Stimulated activated CD4-positive, alpha-beta T cell treated with anti-CD3 and anti-CD28 coated beads, TNF-alpha, amount 100 ng/mL, for 4 hours (primary cell): ENCODE measurements around the gene TRIP11.
"Not testable (repeated sequence)": the region's sequence is repeated elsewhere in the genome, so short reads cannot be mapped to it uniquely, and the experiment has no call there.

Experiments
- DNase-seq, 3 experiments: peaks; one replicate each; pipeline ENCODE4 v3.0.0-alpha.2; 2020; ENCODE audit warnings: low read depth in 3 of 3

The TRIP11 gene

GRCh38 chr14:92039719-92040430, at the start of gene TRIP11:
Gene TRIP11, minus strand, starts transcription at chr14:92040059. Its CDS starts 374 bp downstream, at chr14:92039685.
- DNase-seq: peak; percentile 87 to 90 (median 88)

- DNase-seq: no peak
These were observed 48.6 kb upstream of the TRIP11 start for GRCh38 chr14:92088494-92088893.

- DNase-seq: no peak
These were observed 34.7 kb upstream of the TRIP11 start for GRCh38 chr14:92074555-92074954.

GRCh38 chr14:92058006-92058917, 18.4 kb upstream of the TRIP11 start:
- no peak for DNase-seq

- DNase-seq: no peak
These were observed 9.9 kb upstream of the TRIP11 start for GRCh38 chr14:92049781-92050180.

GRCh38 chr14:92049221-92049620, 9.4 kb upstream of the TRIP11 start:
- DNase-seq: not testable (repeated sequence)

GRCh38 chr14:92045904-92046303, 6.0 kb upstream of the TRIP11 start:
- DNase-seq: not testable (repeated sequence)

GRCh38 chr14:92041766-92042165, 1.9 kb upstream of the TRIP11 start:
- not testable (repeated sequence) for DNase-seq

GRCh38 chr14:92041203-92041602, 1.3 kb upstream of the TRIP11 start:
- DNase-seq: no peak

- no peak for DNase-seq
These were observed 682 bp upstream of the TRIP11 start for GRCh38 chr14:92040431-92041051.

- no peak for DNase-seq
These were observed 668 bp downstream of the TRIP11 start for GRCh38 chr14:92039063-92039718.

- DNase-seq: no peak
These were observed 1.9 kb downstream of the TRIP11 start for GRCh38 chr14:92037989-92038388.

- no peak for DNase-seq
These were observed 4.0 kb downstream of the TRIP11 start for GRCh38 chr14:92035890-92036289.

GRCh38 chr14:92033906-92034687, 5.8 kb downstream of the TRIP11 start:
- no peak for DNase-seq

GRCh38 chr14:92033433-92033832, 6.4 kb downstream of the TRIP11 start:
- no peak for DNase-seq

GRCh38 chr14:92026548-92027190, 13.2 kb downstream of the TRIP11 start:
- DNase-seq: no peak

GRCh38 chr14:92022036-92022435, 17.8 kb downstream of the TRIP11 start:
- DNase-seq: no peak

- DNase-seq: no peak
These were observed 18.3 kb downstream of the TRIP11 start for GRCh38 chr14:92021523-92021922.

- DNase-seq: no peak
These were observed 25.8 kb downstream of the TRIP11 start for GRCh38 chr14:92014040-92014439.

GRCh38 chr14:92012121-92012748, 27.6 kb downstream of the TRIP11 start:
- no peak for DNase-seq
